NT2/D1 (cell line): ENCODE data around the gene CLPTM1.

Source experiments
- SUZ12 ChIP-seq: IDR thresholded peaks from 2 replicates; pipeline ENCODE4 v1.6.1; 2011; ENCODE audit not compliant: insufficient read length, insufficient read depth; ENCODE audit errors: extremely low read depth
- YY1 ChIP-seq: IDR thresholded peaks from 2 replicates; pipeline ENCODE4 v1.6.1; 2011; ENCODE audit not compliant: insufficient read length, insufficient read depth

GRCh38 chr19:45010306-45010705 lies 55.1 kb downstream of the CLPTM1 start:
- TF ChIP-seq SUZ12 (no peak), YY1 (no peak)
